ENCODE results near the gene SLC2A1. TPM values are rescaled to one million over a fixed set of nuclear protein-coding genes. Genes with fewer than 3 reads are reported as not detected.

SLC2A1 gene
- polyA plus RNA-seq, 1 donor (not counting 4 experiments of a cell fraction or from before 2014, with no cell fraction given): 689 TPM

- TF ChIP-seq CTCF (optimal IDR thresholded peaks at IDR 0.05 in 1 of 3, IDR thresholded peaks at IDR 0.05 in 1 of 3, conservative IDR thresholded peaks at IDR 0.05 in 1 of 3; ENCODE audit: extremely low read depth in 1 of 3, insufficient read depth in 2 of 3, low read length in 3 of 3) (no peak), EZH2 (IDR thresholded peaks at IDR 0.05; ENCODE audit: low read length) (no peak)
Measured at GRCh38 chr1:42928859-42929258, 29.8 kb downstream of the SLC2A1 start.

GRCh38 chr1:42927920-42928505 is 30.7 kb downstream of the SLC2A1 start:
- peaks cover 59% of the 10 kb centered on the region for H3K4me1 ChIP-seq (ENCODE audit: control insufficient read depth, extremely low read depth, insufficient read depth, low read length)
- peaks cover 6% of the 10 kb centered on the region for H3K9me1 ChIP-seq (ENCODE audit: control insufficient read depth, extremely low read depth, insufficient read depth, low read length)
- H3K79me2 ChIP-seq (ENCODE audit: control insufficient read depth, insufficient read depth, low read length): peaks cover 27% of the 10 kb centered on the region
- H3K27me3 ChIP-seq (ENCODE audit: control insufficient read depth, extremely low read depth, insufficient read depth, low read length): no peaks in the 10 kb centered on the region
- TF ChIP-seq CTCF (optimal IDR thresholded peaks at IDR 0.05 in 1 of 3, IDR thresholded peaks at IDR 0.05 in 1 of 3, conservative IDR thresholded peaks at IDR 0.05 in 1 of 3; ENCODE audit: extremely low read depth in 1 of 3, insufficient read depth in 2 of 3, low read length in 3 of 3) (no peak), EZH2 (IDR thresholded peaks at IDR 0.05; ENCODE audit: low read length) (no peak)
- no peaks in the 10 kb centered on the region for H3K9me3 ChIP-seq (ENCODE audit: control insufficient read depth, low read depth, low read length)
- H4K20me1 ChIP-seq (ENCODE audit: control insufficient read depth, extremely low read depth, insufficient read depth, low read length): peaks cover 23% of the 10 kb centered on the region
- H3K36me3 ChIP-seq (ENCODE audit: control insufficient read depth in 2 of 2, extremely low read depth in 1 of 2, insufficient read depth in 2 of 2, low read length in 2 of 2): peaks cover 49 to 71% of the 10 kb centered on the region in 2 experiments
- H3K4me2 ChIP-seq (ENCODE audit: control insufficient read depth, extremely low read depth, insufficient read depth, low read depth, low read length): no peak overlapping the region
- FAIRE-seq: no peak
- H3K27ac ChIP-seq (ENCODE audit: control insufficient read depth, insufficient read depth, low read length): peak overlapping the region; percentile 17
- no peak for DNase-seq (ENCODE audit: low read depth, low spot score)
- H2AFZ ChIP-seq (ENCODE audit: control insufficient read depth, low read length): no peak overlapping the region
- no peak overlapping the region for H3K9ac ChIP-seq (ENCODE audit: control insufficient read depth, extremely low read depth, insufficient read depth, low read length)
- dilution Hi-C loops (cut with MboI; ENCODE audit: extremely low pct_ligation_motif_present, low sequenced_read_pairs): no loop called here
- no peak overlapping the region for H3K4me3 ChIP-seq (ENCODE audit: control insufficient read depth in 2 of 3, extremely low read depth in 1 of 3, insufficient read depth in 2 of 3, low read depth in 1 of 3, low read length in 3 of 3)

More at GRCh38 chr1:42928859-42929258, 29.8 kb downstream of the SLC2A1 start:
- FAIRE-seq (no peak), DNase-seq (ENCODE audit: low read depth, low spot score) (no peak)
- peaks cover 53 to 77% of the 10 kb centered on the region in 2 experiments for H3K36me3 ChIP-seq (ENCODE audit: control insufficient read depth in 2 of 2, extremely low read depth in 1 of 2, insufficient read depth in 2 of 2, low read length in 2 of 2)
- peaks cover 27% of the 10 kb centered on the region for H4K20me1 ChIP-seq (ENCODE audit: control insufficient read depth, extremely low read depth, insufficient read depth, low read length)
- H3K9ac ChIP-seq (ENCODE audit: control insufficient read depth, extremely low read depth, insufficient read depth, low read length): no peak overlapping the region
- dilution Hi-C loops (cut with MboI; ENCODE audit: extremely low pct_ligation_motif_present, low sequenced_read_pairs): no loop called here
- H3K4me3 ChIP-seq (ENCODE audit: control insufficient read depth in 2 of 3, extremely low read depth in 1 of 3, insufficient read depth in 2 of 3, low read depth in 1 of 3, low read length in 3 of 3): no peak overlapping the region
- H3K9me1 ChIP-seq (ENCODE audit: control insufficient read depth, extremely low read depth, insufficient read depth, low read length): peaks cover 7% of the 10 kb centered on the region
- no peaks in the 10 kb centered on the region for H3K27me3 ChIP-seq (ENCODE audit: control insufficient read depth, extremely low read depth, insufficient read depth, low read length)
- no peak overlapping the region for H3K27ac ChIP-seq (ENCODE audit: control insufficient read depth, insufficient read depth, low read length)
- no peaks in the 10 kb centered on the region for H3K9me3 ChIP-seq (ENCODE audit: control insufficient read depth, low read depth, low read length)
- peaks cover 62% of the 10 kb centered on the region for H3K4me1 ChIP-seq (ENCODE audit: control insufficient read depth, extremely low read depth, insufficient read depth, low read length)
- H3K79me2 ChIP-seq (ENCODE audit: control insufficient read depth, insufficient read depth, low read length): peaks cover 35% of the 10 kb centered on the region
- H3K4me2 ChIP-seq (ENCODE audit: control insufficient read depth, extremely low read depth, insufficient read depth, low read depth, low read length): no peak overlapping the region
- no peak overlapping the region for H2AFZ ChIP-seq (ENCODE audit: control insufficient read depth, low read length)
